ENCODE data around the gene SLCO3A1.
"Not testable (repeated sequence)": the region's sequence is repeated elsewhere in the genome, so short reads cannot be mapped to it uniquely, and the experiment has no call there.

SLCO3A1 gene

DNA sequence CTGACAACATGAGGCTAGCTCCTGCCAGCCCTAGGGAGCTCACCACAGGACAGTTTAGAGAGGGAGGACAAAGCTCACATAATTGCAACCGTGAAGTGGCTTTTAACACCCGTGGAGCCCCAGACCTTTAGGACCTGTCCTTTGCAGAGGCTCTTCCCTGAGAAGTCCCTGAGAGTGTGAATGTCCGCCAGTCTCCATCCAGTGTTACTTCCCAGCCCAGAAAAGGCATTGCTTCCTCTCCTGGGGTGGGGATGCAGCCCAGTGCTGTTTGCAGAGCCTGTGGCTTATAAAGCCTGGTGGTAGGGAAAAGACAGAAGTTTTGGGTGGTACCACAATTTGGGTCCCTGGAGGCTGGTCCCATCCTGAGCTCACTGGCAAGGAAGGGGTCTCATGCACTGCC is 182.0 kb downstream of the SLCO3A1 start:
- no peak for DNase-seq (ENCODE audit: low read depth)

DNA sequence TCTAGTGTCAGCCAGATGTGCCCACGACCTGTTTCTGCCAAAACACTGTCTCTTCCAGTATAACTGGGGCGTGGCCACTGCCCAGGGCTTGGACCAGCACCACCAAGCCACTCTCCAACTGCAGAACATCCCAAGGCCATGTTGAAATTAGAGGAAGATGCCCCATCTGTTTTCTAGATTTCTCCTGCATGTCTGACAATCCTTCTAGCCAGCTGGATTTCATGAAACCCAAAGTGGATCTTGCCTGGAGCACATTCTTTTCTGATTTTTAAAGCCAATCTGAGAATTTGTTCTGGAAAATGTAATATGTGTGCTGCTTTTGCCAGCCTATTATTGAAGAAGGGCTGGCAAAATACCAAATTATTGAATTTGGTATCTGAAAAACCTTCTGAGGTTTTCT is 182.5 kb downstream of the SLCO3A1 start:
- no peak for DNase-seq (ENCODE audit: low read depth)

DNA sequence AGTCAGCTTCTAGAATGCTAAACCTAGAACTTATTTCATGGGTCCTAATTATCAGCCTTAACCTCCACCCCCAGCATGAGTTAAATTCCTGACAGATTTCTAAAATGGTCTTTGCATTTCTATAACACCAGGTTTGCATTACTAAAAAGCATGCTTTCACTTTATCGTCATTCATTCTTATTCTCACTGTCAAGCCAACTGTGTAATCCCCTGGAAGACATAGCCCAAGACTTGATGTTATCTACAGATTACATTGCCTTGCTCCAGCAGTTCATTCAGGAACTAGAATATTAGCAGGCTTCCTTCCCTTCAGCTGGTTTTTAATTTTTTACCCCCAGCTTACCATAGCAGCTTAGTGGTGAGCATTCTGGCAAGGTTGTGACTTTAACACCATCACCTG is 184.0 kb downstream of the SLCO3A1 start:
- DNase-seq (ENCODE audit: low read depth) = no peak

- no peak for DNase-seq (ENCODE audit: low read depth)
Measured at GRCh38 chr15:92040350-92040749, 186.8 kb downstream of the SLCO3A1 start.

- no peak for DNase-seq (ENCODE audit: low read depth)
Measured at GRCh38 chr15:92041371-92041770, 187.9 kb downstream of the SLCO3A1 start.

DNA sequence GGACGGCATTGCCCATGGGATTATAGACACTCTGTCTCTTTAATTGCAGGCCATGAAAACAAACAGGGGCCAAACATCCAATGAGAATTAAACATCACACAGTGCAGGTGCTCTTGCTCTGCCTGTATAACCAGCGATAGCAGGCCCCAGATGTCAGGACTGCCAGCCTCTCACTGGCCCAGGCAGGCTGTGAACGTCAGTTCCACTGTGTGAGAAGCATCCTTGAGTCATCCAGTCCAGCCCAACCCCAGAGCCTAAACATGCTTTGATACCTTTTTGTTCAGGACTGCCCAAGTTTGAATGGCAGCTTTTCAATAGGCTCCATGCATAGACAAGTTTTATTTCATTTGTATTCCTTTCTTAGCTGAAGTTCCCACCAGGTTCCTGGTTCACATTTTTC is 189.8 kb downstream of the SLCO3A1 start:
- DNase-seq (ENCODE audit: low read depth) = no peak

- DNase-seq (ENCODE audit: low read depth) = no peak
Measured at GRCh38 chr15:92044203-92044909, 190.8 kb downstream of the SLCO3A1 start.

DNA sequence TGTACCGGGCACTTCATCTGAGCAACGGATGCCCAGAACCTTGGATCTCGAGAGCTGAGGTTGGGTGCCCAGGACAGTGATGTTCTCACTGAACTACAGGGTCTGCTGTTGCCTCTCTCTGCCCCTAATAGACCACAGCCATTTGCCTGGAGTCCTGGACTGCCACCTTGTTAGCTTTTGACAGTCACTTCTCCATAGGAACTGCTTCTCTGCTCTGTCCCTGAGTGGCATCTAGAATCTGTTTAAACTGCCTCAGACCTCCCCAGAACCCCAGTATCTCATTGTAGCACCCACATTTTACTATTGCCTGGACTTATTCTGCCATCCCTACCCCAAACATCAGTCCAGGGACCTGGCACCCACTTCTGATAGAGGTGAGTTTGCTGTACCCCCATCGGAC is 194.4 kb downstream of the SLCO3A1 start:
- DNase-seq (ENCODE audit: low read depth) = no peak

GRCh38 chr15:92048739-92049138 is 195.2 kb downstream of the SLCO3A1 start:
- DNase-seq (ENCODE audit: low read depth) = no peak

DNA sequence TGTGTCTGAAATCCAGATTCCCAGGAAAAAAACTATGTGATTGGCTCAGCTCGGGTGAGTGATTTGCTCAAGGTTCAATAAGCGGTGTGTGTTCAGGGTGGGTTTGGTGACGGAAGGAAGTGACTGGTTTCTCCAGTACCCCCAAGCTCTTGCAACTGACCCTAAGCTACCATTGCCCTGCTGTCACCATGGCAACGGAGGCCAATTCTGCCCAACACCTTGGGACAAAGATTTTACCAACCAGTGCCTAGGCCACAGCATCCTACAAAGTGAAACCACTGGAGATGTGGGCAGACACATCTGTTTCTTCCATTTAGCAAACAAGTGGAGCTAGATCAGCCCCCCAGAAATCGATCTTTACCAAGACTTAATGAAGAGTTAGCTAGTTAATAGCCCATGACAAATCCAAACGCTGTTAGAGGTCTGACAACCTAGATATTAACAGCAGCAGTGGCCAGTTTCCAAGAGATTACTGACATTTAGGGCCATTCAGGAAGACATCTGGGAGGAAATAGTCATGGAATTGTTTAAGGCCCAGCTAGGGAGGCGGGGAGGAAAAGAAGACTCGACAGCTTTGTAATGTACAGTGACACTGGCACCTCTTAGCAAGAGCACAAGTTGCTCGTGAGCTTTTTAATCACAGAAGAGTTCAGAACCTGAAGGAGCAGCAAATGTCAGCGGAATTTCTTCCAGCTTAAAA is 195.9 kb downstream of the SLCO3A1 start:
- no peak for DNase-seq (ENCODE audit: low read depth)

DNA sequence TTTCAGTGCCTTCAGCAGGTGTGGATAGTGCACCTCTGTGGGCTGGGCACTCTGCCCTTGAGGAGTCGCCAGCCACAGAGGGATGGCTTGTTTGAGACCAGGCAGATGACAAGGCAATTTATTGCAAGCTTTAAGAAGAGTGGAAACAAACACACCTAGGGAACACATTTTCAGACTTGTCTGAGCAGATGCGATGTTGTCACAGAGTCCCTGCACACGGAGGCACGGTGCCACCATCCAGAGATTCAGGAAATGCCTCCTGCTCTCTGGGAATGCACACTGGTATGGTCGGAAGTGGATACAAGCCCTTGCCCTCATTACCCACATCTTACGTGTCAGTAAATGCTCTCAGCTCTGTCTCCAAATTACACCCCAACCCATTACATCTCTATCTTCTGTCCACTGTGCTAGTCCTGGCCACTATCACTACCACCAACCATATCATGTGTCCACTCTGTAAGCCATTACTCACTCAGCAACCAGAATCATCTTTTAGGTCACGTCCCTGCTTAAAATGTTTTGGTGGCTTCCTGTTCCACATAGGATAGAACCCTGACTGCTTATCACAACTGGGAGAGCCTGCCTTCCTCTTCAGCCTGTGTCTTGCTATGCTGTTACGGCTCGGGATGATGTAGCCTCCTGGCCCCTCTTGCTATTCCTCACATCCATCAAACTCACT is 196.9 kb downstream of the SLCO3A1 start:
- DNase-seq (ENCODE audit: low read depth) = no peak

DNA sequence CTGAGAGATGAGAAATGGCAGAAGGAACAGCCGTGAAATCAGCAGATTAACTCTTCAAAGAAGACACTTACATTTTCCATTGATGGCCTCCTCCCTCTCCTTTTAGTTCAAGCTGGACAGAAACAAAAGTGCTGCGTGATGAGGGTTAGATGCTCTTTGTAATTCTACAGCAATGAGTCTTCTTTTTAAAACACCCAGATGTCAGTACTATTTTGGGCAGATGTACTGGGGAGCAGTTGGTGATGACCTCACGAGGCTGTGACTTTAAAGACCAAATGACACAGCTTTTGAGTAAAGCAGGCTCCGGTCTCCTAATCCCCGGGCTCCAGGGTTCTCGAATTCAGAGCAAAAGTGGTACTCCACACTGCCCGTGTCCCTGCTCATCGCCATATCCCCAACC is 198.2 kb downstream of the SLCO3A1 start:
- no peak for DNase-seq (ENCODE audit: low read depth)

- DNase-seq (ENCODE audit: low read depth) = no peak
Measured at GRCh38 chr15:92053753-92054316, 200.3 kb downstream of the SLCO3A1 start.

DNA sequence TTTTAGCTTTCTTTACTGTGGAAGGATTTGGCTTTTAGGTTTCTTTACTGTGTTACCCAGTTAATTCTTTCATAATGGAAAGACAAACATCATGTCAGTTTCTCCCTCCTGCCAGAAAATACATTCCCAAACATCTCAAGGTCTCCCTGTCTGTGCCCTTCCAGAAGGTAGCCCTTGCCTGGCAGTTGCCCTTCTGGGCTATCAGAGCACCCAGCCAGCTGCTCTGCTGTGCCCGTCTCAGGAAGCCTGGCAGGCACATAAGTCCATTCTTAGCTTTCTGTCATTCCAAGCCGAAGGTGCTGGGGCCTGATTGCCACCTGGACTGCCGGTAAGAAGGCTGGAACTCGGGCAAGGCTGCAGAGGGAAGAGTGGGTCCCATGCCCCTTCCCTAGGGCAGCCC is 203.4 kb downstream of the SLCO3A1 start:
- DNase-seq (ENCODE audit: low read depth) = no peak

- no peak for DNase-seq (ENCODE audit: low read depth)
Measured at GRCh38 chr15:92059036-92059970, 205.8 kb downstream of the SLCO3A1 start.

GRCh38 chr15:92059971-92060311 is 206.4 kb downstream of the SLCO3A1 start:
- not testable (repeated sequence) for DNase-seq (ENCODE audit: low read depth)

DNA sequence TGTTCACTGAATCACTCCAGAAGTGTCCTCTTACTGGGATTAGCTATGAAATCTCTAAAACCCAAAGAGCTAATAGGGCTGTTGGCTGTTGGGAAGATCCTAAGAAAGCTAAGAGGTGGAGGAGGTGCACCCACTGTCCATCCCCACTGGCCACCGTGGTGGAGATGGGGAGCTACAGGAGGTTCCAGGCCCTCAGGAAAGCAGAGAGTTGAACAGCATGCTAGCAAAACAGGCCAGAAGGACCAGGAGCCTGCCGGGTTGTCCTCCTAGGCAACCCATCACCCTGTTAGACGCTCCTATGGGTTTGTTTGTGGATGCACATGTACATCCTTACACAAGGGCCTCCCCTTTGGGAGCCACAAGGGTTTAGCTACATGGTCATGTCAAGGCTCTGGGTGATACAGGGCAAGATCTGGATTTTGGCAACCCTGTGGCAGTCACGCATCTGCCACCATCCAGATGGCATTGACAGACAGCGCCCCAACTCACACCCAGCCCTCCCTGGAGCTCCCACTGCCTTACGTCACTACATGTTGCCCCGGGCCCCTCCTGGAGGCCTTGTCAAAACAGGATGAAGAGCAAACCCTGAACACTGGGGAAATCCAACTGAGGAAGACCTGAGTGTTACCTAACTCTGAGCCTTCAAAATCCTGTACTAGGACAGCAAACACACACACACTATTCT is 208.1 kb downstream of the SLCO3A1 start:
- DNase-seq (ENCODE audit: low read depth) = no peak

GRCh38 chr15:92062505-92062904 is 209.0 kb downstream of the SLCO3A1 start:
- DNase-seq (ENCODE audit: low read depth) = no peak

DNA sequence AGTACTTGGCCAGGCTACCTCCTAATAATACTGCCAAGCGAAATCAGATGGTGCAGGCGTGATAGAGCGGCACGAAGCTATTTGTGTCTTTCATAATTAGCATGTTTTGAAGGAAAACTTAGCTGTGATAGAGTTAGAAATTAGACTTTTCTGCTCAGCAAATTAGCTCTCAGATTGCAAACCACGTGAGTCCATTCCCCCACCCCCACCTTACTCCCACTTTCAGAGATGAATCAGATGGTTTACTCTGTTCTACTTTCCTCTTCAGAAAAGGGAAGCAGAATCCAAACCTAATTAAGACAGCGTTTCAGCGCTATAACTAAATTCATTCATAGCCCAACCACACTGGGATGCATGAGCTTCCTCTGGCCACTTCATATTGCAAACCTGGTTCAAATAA is 214.6 kb downstream of the SLCO3A1 start:
- no peak for DNase-seq (ENCODE audit: low read depth)

DNA sequence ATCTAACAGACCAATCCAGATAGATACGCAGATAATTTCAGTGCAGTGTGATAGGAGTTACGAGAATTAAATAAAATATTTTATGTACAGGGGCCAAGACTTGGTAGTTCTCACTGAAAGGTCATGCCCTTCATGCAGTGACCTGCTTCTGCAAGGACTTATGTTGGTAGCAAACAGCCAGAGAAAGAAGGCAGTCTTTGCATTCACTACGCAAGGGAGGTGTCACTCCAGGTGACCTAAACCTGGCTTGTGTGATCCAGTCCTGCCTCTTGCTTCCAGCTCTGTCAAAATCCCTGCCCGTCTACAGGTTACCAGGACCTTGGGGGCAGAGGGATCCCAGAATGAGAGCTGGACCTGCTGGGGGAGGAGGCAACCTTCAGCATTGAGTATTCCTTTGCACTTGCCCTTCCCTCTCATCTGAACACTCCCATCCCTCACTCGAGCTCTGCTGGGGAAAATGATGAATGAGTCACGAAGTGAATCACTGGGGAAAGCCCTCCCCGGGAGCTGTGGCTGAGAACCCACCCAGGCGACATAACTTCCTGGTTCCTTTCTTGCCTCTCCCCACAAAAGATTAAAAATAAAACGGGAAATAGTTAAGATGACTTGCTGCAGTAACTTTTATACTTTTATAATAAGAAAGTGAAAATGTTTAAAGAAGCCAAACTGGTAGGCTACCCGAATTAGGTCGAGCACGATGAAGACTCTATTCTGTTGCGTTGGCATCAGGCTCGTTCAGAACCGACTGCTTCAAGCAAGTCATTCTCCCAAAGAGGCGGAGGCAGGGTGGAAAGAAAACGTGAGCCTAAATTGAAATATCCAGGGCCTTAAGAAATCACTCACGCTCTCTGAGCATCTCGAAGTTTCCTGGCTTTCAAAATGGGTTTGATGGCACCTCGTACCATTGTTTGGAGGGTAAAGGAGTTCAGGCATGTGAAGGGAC is 216.1 kb downstream of the SLCO3A1 start:
- no peak for DNase-seq (ENCODE audit: low read depth)
